Medulla oblongata (tissue), 1 donor: ENCODE measurements around the gene LENG8.
A peak's percentile ranks its signal among the peaks of the same experiment; 100 is the strongest.

Experiments
- DNase-seq: peaks from one replicate; pipeline ENCODE4 v3.0.0-alpha.2; 2015; ENCODE audit errors: extremely low spot score

The LENG8 gene

DNA sequence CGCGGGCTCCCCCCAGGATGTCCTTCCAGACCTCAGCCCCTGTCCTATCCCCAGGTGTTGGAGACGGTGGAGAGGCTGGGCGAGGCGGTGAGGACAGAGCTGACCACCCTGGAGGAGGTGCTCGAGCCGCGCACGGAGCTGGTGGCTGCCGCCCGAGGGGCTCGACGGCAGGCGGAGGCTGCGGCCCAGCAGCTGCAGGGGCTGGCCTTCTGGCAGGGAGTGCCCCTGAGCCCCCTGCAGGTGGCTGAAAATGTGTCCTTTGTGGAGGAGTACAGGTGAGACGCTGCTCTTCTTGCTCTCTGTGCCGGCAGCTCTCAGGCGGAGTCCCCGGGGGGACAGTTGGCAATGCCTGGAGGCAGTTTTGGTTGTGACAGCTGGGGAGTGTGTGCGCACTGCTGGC lies 26.9 kb upstream of the LENG8 start:
- no peak for DNase-seq

- no peak for DNase-seq
Measured at GRCh38 chr19:54424201-54424600, 24.8 kb upstream of the LENG8 start.

GRCh38 chr19:54424660-54425381 lies 24.2 kb upstream of the LENG8 start:
- no peak for DNase-seq

GRCh38 chr19:54425382-54425723 lies 23.6 kb upstream of the LENG8 start:
- DNase-seq = no peak

DNA sequence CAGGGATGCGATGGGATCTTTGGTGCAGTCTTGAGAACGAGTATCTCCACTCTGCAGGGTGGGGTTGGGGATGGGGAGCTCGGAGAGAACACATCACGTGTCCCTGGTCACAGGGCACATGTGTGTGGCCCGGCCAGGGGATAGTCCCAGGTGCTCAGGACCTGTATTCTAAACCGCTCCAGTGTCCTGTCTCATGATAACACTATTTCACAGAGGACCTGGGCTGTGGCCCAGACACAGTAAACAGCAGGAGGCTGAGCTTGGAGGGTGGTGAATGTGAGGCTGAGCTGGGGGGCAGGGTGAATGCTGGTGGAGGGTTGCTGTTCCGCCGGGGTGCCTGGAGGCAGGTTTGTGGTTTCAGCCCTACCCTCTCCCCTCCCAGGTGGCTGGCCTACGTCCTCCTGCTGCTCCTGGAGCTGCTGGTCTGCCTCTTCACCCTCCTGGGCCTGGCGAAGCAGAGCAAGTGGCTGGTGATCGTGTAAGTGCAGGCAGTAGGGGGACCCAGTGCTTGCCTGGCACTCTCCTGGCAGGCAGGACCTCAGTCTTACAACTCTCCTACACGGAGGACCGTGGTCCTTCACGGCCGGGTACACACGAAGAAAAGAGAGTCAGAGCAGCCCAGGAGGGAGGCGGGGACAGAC lies 22.6 kb upstream of the LENG8 start:
- DNase-seq = peak; percentile 70

DNA sequence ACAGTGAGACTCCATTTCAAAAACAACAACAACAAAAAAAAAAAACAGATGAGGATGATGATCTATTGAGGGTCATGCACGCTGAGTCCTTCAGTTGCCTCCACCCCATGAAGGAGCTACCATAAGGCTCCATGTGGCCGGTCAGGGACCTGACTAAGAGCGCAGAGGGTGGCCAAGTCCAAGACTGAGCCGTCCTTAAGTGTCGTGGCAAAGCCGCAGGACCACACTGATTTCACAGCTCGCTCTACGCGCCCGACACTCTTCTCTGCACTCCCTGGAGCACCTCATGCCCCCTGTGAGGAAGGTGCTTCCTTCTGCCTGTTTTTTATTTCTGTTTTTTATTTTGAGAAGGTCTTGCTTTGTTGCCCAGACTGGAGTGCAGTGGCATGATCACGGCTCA lies 21.4 kb upstream of the LENG8 start:
- no peak for DNase-seq

DNA sequence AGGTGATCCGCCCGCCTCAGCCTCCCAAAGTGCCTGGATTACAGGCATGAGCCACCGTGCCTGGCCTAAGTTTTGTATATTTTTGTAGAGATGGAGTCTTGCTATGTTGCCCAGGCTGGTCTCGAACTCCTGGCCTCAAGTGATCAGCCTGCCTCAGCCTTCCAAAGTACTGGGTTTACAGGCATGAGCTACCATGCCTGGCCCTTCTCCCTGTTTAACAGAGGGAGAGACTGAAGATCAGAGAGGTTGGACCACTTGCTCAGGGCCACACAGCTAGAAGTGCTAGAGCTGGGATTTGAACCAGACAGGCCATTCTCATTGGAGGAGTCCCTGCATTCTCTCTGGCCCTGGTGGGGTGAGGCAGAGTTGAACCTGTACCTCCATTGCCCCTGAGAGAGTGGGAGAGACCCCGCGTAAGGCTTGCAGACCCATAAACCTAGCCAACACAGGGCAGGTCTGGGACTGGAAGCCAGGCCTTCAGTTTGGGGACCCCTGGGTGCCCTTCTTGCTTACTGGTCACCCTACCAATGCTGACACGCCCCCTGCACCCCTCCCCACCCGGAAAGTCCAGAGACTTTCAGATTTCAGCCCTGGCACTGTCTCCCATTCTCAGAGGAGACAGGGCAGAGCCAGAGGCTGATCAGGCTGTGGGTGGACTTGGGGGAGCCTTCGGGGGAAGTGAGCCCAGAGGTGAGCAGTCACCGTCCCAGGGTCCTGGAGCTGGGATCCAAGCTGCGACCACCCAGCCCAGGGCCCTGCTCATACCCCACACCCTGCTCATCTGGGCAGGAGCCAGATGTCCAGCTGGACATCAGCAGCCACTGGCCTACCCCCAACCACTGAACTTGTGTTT lies 20.4 kb upstream of the LENG8 start:
- no peak for DNase-seq

GRCh38 chr19:54429176-54429495 lies 19.9 kb upstream of the LENG8 start:
- DNase-seq = no peak

DNA sequence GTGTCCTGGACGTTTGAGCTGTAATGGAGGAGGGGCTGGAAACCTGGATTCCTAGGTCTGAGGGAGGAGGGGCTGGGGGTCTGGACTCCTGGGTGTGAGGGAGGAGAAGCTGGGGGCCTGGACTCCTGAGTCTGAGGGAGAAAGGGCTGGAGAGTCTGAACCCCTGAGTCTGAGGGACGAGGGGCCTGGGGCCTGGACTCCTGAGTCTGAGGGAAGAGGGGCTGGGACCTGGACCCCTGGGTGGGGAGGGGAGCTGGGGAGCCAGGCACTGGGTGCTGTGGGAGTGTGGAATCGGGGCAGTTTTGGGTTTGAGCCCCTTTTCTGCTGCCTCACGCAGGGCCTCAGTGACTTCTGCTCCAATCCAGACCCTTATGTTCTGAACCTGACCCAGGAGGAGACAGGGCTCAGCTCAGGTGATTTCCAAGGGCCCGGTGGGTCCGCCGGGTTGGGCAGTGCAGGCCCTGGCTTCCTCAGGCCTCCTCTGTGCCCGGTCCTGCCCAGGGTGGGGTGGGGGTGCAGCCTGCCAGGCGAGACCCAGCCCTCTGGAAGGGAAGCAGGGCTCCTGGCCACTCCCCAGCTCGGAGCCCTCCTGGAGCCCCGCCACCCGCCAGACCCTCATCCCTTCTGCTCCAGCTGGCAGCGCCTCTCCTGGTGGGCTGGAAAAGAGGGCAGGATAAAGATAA lies 19.3 kb upstream of the LENG8 start:
- DNase-seq = no peak

- DNase-seq = peak; percentile 69
Measured at GRCh38 chr19:54430306-54431254, 18.4 kb upstream of the LENG8 start.

DNA sequence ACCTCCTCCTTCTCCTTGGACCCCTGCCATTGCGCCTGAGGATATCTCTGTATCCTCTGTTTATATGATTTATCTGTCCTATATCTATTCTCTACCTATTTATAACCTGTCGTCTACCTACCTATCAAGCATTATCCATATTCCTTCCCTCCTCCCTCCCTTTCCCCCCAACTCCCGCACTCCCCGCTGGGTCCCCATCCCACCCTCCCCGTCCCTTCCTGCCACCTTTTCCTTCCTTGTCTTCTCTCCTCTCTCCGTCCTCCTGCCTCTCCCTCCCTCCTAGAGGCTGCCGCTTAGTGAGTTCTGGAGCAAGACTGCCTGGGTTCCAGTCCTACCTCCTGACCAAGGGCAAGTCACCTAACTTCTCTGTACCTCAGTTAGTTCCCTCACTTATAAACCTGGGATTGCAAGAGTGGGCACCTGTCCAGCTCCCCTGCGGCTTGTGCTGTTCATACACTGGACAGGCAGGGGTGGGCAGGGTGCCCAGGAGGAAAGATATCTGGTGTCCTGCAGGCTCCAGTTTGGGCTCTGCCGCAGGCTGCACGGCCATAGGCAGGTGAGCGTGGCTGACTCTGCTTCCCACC lies 17.7 kb upstream of the LENG8 start:
- DNase-seq = no peak

- DNase-seq = no peak
Measured at GRCh38 chr19:54432144-54432738, 16.8 kb upstream of the LENG8 start.

DNA sequence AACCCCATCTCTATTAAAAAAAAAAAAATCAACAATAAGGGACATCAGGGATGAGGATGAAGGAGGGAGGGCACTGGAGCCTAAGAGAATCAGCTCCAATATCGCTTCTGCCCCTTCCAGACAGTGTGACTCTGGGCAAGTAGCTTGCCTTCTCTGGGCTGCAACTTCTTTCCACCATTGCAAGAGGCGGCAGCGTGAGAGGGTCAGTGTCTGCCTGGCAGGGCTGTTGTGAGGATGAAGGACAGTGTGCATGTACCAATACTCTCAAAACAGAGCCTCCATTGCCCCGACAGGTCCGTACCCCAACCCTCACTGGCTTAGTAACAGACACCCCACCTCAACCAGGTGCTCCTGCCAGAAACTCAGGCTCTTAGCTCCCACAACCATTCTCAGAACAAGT lies 15.3 kb upstream of the LENG8 start:
- DNase-seq = no peak

DNA sequence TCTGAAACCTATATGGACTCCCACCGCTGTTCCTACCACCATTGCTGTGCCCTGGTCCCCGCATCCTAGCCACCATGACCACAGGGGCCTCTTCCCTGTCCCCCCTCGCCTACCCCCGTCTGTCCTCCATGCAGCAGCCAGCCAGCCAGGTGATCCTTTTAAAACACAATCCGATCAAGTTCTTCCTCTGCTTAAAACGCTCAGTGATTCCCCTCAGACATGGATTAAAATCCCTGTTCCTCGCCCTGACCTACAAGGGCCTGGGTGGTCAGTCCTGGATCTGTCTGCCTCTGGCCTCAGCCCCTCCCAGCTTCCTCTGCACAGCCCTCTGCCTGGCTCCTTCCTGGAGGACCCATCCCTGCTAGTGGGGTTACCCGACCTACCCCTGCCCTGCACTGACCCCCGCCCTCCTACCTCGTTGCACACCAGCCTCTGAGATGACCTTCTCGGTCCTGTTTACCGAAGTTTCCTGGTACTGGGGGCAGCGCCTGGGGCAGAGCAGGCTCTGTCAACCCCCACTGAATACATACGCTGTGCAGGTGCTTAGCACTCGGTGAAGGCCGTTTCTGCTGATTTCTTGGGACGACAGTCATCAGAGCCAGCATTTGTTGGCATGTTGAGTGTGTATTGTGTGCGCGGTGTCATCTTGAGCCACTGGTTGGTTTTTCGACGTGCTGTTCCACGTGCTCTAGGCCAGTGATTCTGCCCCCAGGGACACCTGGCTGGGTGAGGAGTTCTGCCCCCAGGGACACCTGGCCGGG lies 14.7 kb upstream of the LENG8 start:
- peak; percentile 35 for DNase-seq

- no peak for DNase-seq
Measured at GRCh38 chr19:54434873-54435214, 14.2 kb upstream of the LENG8 start.

DNA sequence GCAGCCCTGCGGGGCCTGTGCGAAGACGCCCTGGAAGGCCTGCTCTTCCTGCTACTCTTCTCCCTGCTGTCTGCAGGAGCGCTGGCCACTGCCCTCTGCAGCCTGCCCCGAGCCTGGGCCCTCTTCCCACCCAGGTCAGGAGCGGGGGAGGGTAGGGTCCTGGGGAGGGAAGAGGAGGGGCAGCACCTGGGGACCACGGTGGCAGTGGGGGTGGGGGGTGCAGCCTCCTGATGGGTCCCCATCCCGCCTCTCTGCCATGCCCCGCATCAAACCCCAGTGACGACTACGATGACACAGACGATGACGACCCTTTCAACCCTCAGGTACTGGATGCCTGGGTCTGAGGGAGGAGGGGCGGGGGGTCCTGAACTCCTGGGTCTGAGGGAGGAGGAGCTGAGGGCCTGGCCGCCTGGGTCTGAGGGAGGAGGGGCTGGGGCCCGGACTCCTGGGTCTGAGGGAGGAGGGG lies 13.4 kb upstream of the LENG8 start:
- no peak for DNase-seq

GRCh38 chr19:54436031-54436523 lies 12.9 kb upstream of the LENG8 start:
- DNase-seq = peak; percentile 35

DNA sequence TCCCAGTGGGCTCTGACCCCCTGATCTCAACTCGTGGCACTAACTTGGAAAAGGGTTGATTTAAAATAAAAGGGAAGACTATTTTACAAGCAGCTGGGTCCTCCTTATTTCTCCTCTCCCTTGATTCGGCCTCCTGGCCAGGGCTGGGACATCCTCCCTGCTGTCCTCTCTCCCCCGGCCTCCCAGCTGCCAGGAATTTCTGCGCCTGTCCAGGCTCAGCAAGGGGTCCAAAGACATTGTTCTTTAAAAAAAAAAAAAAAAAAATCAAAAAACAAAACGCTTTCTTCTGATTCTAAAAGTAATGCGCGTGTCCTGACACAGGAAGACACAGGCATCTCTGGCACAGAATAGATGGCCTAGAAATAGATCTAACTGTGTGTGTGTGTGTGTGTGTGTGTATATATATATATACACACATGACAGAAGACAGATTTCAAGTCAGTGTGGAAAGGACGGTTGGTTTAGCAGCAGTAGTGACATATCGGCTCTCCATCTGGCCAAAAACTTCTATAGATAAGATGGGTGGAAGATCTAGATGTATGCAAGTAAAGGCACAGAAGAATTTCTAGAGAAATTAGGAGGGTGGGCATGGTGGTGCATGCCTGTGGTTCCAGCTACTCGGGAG lies 12.3 kb upstream of the LENG8 start:
- DNase-seq = no peak
